Fibroblast of the aortic adventitia (primary cell): ENCODE measurements around the gene TUBB. TPM values are rescaled to one million over a fixed set of nuclear protein-coding genes. Genes with fewer than 3 reads are reported as not detected.

Experiments
- DNase-seq: peaks from one replicate; pipeline ENCODE4 v3.0.0-alpha.2; 2010; ENCODE audit warnings: low read depth
- H3K4me3 ChIP-seq: 2 replicates; pipeline ENCODE4 v1.5.1; 2011; ENCODE audit warnings: low read depth, mild to moderate bottlenecking, control low read depth, low read length, moderate library complexity
- total RNA-seq: library from RNA; depleted of rRNA; stranded (reverse); fragments of >200 nt; gene quantifications from 2 replicates; pipeline ENCODE4 v1.2.3, GENCODE V29; 2012; ENCODE audit warnings: low replicate concordance
- TF ChIP-seq, protein P1 (sequence below): IDR thresholded peaks from 2 replicates; pipeline ENCODE4 v1.5.1; 2011; ENCODE audit warnings: mild to moderate bottlenecking, low read length, control low read depth, inconsistent platforms; ENCODE audit not compliant: insufficient read depth

The TUBB gene
- total RNA-seq, result 120 and 996 TPM in 2 replicates

DNA sequence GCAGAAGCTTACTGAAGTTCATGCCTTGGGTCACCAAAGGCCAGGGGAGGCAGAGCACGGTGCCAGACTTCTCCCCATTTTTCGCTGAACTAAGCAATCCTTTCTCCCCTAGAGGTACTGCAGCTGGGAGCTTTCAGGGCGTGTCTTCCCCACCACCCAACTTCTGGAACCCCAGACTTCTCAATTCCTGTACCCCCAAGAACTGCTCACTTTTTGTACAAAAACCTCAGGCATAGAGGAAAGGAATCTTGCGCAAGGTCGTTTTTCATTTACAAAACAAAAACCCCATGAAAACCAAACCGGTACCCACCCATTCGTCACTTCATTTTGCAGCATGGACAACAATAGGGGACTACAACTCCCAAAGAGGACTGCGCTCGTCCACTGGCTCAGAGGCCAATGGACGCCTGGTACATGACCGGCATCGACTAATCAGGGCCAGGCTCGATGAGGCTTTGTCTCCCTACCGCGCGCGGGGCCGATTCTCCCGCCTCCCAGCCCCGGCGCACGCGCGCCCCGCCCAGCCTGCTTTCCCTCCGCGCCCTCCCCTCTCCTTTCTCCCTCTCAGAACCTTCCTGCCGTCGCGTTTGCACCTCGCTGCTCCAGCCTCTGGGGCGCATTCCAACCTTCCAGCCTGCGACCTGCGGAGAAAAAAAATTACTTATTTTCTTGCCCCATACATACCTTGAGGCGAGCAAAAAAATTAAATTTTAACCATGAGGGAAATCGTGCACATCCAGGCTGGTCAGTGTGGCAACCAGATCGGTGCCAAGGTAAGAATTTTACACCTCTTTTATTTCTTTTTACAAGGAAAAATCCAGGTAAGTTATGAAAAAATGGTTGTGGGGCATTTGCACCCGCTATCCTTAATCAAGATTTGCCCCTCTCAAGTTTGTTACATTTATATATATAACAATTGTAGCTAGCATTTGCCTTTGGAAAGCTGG is at the start of gene TUBB:
Gene TUBB, plus strand, starts transcription at position 562 of the 947 bp plus-strand sequence. Its CDS starts 155 bp downstream, at position 717.
- peak within 1 kb of the TSS; percentile 87 for H3K4me3 ChIP-seq
- peak; percentile 97 for DNase-seq
- TF ChIP-seq, protein P1, sequence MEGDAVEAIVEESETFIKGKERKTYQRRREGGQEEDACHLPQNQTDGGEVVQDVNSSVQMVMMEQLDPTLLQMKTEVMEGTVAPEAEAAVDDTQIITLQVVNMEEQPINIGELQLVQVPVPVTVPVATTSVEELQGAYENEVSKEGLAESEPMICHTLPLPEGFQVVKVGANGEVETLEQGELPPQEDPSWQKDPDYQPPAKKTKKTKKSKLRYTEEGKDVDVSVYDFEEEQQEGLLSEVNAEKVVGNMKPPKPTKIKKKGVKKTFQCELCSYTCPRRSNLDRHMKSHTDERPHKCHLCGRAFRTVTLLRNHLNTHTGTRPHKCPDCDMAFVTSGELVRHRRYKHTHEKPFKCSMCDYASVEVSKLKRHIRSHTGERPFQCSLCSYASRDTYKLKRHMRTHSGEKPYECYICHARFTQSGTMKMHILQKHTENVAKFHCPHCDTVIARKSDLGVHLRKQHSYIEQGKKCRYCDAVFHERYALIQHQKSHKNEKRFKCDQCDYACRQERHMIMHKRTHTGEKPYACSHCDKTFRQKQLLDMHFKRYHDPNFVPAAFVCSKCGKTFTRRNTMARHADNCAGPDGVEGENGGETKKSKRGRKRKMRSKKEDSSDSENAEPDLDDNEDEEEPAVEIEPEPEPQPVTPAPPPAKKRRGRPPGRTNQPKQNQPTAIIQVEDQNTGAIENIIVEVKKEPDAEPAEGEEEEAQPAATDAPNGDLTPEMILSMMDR, result peak; percentile 21

DNA sequence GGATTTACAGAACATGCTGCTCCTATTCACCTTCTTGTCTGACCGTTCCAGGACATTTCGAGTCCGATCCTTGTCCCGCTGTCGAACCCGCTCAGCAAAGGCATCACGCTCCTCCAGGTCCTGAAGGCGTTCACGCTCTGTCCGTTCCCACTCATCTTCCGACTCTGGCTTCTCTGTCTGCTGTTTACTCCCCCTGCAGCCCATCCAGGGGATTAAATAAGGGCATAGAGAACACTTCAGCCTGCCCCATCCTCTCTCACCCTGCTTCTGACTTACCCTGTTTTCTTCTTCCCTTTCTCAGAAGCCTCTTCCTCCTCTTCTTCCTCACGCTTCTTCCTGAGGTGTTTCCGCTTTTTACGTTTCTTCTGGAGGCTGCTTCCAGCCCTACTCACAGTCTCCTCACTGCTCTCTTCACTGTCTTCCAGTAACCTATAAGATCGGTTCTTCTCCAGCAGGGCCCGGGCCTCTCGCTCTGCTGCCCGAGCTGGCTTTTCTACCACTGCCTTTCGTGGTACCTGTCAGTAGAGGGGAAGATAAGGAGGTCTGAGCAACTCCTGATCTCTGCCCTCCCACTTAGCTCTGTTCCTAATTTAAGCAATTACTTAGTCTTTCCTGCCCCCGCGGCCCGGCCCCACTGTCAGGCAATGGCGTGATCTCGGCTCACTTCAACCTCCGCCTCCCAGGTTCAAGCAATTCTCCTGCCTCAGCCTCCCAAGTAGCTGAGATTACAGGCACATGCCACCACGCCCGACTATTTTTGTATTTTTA is 49.2 kb upstream of the TUBB start:
- no peak for DNase-seq
- H3K4me3 ChIP-seq, result no peak overlapping the region
- TF ChIP-seq, protein P1, result peak; percentile 31

DNA sequence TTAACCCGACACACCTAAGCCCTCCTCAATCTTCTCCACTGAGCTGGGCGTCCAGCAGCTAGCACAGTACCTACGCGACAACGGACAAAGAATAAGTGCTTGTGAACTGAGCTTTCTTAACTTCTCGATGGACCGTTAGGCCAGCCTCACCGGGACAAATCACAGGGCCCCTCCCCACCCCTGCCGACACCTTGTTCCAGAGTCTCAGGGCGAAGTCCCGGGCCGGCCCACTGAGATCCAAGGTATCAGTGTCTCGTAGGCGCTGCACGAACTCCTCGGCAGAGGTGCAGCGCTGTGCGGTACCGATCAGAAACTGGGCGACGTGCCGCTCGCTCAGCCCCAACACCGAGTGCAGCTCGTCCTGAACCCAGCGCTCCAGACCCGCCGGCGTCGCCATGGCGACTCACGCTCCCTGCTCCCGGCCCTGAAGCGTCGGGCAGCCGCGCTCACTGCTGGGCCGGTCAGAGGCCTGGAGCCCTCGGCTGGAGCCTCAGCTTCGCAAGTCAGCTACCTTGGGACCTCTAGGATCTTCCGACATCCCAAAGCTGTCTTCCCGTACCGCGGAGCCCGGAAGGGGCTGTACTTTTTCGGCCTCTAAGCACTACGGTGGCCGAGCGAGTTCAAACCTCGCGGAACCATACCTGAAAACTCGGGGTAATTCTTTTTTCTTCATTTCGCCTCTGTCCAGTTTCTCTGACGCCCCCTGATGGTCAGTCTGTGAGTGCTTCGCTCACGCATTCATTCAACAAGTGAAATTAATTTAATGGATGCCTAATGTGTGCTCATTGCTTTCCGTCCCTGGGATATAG is 47.5 kb upstream of the TUBB start, which contains the start of gene DHX16:
Gene DHX16, minus strand, starts transcription at position 562 of the 809 bp plus-strand sequence. Its CDS starts 165 bp downstream, at position 397.
- H3K4me3 ChIP-seq, result peak within 1 kb of the TSS; percentile 81
- peak; percentile 99 for DNase-seq
- TF ChIP-seq, protein P1, result peak; percentile 88

DNA sequence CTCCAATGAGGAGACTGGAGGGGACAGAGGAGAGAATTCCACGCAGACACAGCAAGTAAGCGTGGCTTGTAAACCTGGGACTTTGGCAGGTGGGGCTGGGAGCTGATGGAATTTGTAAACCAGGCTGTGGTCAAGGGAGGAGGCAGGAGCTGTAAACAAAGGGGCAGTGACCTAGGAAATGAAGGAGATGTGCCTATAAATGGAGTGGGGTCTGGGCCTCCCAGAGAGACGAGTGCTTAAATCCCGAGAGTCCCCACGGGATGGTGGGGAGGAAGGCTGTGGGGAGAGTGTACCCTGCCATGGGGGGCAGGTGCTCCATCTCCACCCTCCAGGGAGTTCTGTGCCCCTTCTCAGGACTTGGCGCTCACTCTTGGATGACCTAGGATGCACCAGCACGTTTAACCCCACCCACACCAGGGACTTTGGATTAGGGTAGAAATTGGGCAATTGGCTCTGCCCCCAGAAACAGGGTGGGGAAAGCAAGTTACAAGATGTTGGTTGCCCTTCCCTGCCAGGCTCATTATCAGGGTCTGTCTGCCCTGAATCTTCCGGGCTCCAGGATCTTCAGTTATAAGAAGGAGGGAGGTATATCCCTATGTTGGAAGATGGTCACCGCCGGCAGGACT is 43.4 kb upstream of the TUBB start:
- TF ChIP-seq, protein P1, result no peak
- no peak for DNase-seq
- no peak overlapping the region for H3K4me3 ChIP-seq

DNA sequence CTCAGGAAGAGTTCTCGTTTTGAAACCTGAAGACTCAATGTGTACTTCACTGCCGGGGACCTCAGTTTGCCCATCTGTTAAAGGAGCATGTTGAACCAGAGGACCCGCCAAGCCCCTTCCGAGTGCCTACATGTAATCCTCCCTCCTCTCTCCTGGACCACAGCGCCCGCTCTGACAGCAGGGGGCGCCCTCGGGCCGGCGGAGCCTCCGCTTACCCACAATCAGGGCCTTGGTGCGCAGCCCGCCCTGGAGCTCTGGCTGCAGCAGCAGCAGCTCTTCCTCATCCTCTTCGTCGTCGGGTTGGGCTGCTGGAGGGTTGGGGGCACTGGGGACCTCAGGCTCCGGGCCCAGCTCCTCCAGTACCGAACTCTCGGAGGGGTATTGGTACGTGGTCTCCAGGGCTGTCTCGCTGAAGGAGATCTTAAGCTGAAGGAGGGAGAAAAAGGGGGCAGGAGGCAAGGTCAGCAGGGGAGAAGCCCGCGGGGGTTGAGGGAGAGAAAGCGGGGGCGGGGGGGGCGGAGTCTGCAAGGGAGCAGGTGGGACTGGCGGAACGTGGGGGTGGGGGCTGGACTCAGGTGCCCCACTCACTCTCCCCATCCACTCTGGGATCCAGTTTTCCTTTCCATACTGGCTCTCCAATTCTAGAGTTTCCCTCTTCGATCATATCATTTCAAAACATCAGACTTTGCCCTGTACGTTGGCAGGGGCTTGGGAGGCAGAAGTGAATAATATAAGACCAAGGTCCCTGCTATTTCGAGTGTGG is 41.0 kb upstream of the TUBB start:
- H3K4me3 ChIP-seq, result peak overlapping the region; percentile 53
- DNase-seq, result peak; percentile 77
- TF ChIP-seq, protein P1, result peak; percentile 97
